Measurements from ENCODE around the gene S100A1.
"Not testable (repeated sequence)": the region's sequence is repeated elsewhere in the genome, so short reads cannot be mapped to it uniquely, and the experiment has no call there.

The S100A1 gene

DNA sequence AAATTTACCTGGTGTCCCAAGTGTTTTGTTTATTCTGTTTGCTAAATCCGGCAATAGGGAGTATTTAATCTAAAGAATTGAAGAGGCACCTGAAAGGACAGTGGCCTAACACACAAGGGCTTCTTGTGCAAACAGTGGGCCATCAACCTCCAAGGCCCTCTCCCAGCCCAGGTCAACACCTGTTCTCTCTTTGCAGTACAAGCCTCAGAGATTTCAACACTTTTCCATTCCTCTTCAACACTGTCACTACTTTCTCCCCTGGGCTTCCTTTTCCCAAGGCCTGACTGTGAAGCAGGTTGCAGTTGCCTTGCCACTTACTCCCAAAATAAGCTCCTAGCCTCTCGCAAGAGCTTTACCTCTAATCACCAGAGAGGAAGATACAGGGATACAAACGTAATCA is 27.1 kb downstream of the S100A1 start:
- no peak for DNase-seq (ENCODE audit: low read depth in 2 of 2)

DNA sequence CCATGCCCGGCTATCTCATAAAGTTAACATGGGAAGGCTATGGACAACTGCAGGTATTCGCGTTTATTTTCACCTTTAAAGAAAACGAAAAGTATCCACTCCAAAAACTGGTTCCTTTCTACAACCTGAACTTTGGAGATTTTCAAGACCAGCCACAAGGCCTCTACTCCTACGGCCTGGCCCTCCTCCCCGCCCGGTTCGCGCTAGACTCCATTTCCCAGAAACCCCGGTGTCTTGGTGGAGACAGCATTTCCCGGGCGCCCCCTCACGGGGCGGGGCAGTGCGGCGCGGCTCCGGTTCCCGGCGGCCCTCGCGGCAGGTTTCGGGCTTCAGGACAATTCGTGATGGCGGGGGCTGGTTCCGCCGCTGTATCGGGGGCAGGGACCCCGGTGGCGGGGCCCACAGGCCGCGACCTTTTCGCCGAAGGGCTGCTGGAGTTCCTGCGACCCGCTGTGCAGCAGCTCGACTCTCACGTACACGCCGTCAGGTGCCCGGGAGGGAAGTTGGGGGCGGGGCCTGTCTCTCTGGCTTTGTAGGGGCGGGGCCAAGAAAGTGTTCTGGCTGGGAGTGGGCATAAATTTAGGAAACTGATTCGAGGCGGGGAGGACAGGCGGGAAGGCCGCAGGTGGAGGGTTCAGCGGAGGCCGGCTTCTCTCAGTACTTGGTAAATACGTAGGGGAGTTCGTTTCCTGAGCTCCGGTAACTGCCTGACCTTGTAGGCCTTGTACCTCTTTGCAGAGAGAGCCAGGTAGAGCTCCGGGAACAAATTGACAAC is 30.4 kb downstream of the S100A1 start, which contains the start of gene SNAPIN:
Gene SNAPIN (plus strand): TSS at position 304 of the 775 bp plus-strand sequence. CDS start 41 bp downstream, at position 345.
- DNase-seq (ENCODE audit: low read depth in 2 of 2): peak; percentile 60 to 70

DNA sequence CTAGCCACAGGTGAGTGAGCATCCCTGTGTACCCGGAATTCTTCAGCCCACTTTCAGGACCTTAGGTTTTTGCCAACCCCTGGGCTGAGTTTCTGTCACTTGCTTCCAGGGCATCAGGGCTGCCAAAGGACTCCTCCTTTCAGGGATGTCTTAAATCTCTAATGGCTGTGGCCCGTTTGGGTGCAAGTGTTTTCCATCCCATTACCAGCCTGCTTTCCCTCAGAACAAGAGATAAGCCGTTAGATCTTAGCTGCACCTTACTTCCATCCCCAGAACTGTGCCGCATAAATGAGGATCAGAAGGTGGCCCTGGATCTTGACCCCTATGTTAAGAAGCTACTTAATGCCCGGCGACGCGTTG is 30.9 kb downstream of the S100A1 start:
- no peak for DNase-seq (ENCODE audit: low read depth in 2 of 2)

DNA sequence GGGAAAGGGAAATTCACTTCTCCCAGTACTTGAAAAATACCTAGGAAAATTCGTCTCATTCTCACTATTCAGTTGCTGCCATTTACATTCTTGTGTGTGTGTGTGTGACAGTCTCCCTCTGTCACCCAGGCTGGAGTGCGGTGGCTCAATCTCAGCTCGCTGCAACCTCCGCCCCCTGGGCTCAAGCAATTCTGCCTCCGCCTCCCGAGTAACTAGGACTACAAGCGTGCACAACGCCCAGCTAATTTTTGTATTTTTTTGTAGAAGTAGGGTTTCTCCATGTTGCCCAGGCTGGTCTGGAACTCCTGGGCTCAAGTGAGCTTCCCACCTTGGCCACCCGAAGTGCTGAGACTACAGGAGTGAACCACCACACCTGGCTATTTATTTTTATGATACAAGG is 31.4 kb downstream of the S100A1 start:
- no peak for DNase-seq (ENCODE audit: low read depth in 2 of 2)

DNA sequence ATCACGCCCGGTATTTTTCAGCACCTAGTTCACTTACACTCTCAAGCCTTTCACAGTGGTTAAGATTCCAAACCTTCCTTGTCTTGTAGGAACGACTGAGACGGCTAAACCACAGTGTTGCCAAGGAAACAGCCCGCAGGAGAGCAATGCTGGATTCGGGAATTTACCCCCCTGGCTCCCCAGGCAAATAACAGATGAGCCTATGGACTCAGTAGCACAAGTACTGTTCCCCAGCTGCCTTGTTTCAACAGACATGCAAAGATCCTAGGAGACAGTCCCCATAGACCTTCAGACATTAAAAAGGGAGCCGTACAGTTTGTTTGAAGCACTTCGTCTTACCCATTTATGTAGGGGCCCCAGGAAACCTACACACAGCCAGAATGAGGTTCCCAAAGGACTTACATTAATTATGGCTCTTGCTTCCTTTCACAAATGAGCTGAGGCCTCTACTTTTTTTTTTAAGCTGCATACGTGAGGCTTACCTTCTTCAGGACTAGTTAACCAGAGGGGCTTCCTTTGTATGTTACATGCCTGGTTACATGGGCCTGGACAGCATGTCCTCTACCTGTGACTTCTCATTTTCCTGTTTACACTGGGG is 33.0 kb downstream of the S100A1 start:
- DNase-seq (ENCODE audit: low read depth in 2 of 2): no peak

DNA sequence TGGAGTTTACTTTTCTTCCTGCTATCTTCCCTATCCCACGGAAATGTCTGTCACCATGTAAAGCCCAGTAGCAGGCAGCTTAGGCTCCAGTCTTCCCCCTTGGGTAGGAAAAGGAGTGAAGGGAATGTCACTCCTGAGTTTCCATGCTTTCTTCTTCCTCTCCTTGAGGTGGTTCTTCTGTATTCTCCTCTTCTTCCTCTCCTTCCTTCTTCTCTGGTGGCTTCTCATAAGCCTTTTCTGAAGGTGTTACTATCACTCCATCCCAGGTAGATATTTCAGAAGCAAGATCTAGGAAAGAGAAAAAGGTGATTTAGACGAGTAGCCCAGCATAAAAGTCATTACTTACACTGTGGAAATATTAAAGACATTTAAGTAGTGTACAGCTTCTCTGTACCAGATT is 34.0 kb downstream of the S100A1 start:
- no peak for DNase-seq (ENCODE audit: low read depth in 2 of 2)

DNA sequence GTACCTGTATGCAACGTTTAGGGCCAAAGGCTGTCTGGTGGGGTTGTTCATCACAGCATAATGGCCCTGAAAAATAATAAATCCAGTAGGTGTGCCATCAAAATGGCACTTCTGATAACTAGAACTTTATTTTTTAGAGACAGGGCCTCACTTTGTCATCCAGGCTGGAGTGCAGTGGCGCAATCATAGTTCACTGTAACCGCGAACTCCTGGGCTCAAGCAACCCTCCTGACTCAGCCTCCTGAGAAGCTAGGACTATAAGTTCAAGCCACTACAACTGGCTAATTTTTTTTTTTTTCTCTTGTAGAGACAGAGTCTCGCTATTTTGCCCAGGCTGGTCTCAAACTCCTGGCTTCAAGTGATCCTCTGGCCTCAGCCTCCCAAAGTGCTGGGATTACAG is 35.0 kb downstream of the S100A1 start:
- no peak for DNase-seq (ENCODE audit: low read depth in 2 of 2)

DNA sequence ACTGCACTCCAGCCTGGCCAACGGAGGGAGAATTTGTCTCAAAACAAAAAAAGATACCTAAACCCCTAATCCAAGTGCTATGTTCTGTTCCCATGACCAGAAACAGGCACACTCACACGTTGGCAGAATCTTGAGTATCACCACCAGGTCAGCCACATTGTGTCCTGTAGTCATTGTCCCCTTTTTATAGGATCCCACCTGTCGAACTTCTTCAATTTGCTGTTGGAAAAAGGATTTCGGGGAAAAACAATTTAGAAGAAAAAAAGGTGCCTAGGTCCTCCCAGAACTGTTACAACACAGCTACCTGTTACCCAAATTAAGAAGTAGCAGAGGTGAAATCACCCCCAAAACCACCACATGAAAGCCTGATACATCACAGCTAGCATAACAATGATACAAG is 39.2 kb downstream of the S100A1 start:
- DNase-seq (ENCODE audit: low read depth in 2 of 2): no peak

DNA sequence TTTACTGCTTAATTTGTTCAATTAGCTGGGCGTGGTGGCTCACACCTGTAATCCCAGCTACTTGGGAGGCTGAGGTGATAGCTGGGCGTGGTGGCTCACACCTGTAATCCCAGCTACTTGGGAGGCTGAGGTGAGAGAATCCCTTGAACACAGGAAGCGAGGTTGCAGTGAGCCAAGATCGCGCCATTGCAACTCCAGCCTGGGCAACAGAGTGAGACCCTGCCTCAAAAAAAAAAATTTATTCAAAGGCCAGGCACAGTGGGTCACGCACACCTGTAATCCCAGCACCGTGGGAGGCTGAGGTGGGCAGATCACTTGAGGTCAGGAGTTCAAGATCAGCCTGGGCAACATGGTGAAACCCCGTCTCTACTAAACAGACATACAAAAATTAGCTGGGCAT is 40.4 kb downstream of the S100A1 start:
- DNase-seq (ENCODE audit: low read depth in 2 of 2): not testable (repeated sequence)

DNA sequence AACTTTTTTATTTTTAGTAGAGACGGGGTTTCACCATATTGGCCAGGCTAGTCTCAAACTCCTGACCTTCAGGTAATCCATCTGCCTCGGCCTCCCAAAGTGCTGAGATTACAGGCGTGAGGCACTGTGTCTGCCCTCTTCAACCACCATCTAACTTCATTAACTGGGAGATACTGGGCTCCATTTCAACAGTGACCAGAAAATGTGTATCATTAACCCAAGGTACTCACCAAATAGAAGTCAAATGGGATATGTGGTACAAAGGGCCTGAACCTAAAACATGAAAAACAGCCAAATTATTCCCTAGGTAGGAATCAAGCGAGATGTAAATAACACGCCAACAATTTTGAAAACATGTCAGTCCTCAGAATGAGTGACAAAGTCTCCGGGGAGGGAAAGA is 41.4 kb downstream of the S100A1 start:
- DNase-seq (ENCODE audit: low read depth in 2 of 2): no peak

DNA sequence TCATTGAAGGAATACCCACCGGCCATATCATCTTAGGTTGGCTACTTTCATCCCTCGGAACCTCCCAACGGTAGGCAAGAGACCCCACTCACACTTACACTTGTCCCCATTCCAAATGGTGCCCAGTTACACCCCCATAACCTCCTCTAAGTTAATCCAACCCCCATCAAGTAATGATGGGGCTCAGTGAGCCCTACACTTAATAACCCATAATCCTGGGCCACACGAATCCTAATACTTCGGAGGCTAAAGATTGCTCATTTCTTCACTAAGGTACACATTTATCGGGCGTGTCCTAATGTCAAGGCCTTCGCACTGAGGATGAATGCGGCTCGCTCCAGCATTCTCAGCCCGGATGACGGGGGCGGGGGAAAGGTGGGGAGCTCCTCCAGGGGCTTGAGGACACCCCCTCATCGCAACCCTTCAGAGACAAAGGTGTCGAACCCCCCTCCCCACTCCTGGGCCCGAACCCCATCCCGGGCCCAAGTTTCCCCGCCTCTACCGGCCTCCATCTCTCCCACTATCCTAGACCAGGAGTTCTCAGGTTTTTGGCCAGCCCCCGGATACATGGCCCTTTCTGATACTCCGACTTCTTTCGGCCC is 42.1 kb downstream of the S100A1 start:
- no peak for DNase-seq (ENCODE audit: low read depth in 2 of 2)

DNA sequence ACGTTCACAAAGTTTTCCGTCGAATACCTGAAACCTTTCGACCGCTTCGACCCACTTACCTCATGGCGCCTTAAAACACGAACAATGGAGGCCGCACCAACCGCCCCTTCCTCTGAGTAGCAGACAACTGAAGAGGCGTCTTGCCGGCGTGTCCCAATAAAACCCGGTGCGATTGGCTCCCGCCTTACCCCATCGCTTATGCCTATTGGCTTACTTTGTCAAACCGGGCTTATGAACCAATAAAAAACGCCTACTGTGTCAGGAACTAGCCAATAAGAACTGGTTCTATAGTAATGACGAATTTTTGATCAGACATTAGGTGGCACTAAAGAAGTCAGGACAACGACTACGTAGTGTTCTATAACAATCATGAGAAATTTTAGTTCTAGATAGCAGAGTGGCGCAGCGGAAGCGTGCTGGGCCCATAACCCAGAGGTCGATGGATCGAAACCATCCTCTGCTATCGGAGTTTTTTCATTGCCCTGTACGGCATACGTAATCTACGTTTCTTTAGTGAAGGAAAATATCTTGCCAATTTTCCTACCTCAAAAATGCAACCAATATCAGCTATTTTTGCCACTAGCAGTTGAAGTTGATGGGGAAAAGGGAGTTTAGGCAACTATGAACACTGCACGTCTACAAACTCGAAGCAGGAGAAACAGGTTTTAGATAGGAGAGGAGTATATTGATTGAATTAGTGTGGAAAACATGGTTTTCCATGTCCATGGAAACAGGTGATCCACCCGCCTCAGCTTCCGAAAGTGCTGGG is 42.8 kb downstream of the S100A1 start, which contains the start of gene ILF2:
Gene ILF2 (minus strand): TSS at position 135 of the 769 bp plus-strand sequence. CDS start 71 bp downstream, at position 64.
- peak; percentile 99 for DNase-seq (ENCODE audit: low read depth in 2 of 2)

DNA sequence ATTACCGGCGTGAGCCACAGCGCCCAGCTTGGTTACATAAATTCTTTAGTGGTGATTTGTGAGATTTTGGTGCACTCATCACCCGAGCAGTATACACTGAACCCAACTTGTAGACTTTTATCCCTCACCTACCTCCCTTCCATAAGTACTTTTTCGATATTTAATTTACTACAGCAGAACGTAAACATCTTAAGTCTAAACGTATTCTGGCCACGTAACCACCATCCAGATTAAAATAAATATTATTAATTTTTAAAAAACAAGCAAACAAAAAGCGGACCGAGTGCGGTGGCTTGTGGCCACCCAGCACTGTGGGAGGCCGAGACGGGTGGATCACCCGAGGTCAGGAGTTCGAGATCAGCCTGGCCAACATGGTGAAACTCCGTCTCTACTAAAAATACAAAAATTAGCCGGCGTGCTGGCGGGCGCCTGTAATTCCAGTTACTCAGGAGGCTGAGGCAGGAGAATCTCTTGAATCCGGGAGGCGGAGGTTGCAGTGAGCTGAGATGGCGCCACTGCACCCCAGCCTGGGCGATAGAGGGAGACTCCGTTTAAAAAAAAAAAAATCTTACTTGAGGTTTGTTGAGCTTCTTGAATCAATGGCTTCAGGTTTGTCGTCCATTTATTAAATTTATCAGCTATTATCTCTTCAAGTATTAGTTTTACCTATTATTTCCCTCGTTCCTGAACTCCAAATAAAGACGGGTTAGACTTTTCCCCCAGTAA is 43.6 kb downstream of the S100A1 start:
- DNase-seq (ENCODE audit: low read depth in 2 of 2): not testable (repeated sequence)

DNA sequence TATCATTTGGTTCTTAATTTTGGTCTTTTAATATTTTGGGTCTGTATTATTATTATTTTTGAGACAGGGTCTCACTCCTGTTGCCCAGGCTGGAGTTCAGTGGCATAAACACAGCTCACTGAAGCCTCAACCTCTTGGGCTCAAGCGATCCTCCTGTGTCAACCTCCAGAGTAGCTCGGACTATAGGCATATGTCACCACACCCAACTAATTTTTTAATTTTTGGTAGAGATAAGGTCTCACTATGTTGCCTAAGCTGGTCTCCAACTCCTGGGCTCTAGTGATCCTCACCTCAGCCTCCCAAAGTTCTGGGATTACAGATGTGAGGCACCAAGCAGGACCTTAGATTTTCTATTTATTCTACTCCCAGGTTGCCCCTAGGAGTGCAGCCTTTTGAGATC is 45.3 kb downstream of the S100A1 start:
- DNase-seq (ENCODE audit: low read depth in 2 of 2): no peak

DNA sequence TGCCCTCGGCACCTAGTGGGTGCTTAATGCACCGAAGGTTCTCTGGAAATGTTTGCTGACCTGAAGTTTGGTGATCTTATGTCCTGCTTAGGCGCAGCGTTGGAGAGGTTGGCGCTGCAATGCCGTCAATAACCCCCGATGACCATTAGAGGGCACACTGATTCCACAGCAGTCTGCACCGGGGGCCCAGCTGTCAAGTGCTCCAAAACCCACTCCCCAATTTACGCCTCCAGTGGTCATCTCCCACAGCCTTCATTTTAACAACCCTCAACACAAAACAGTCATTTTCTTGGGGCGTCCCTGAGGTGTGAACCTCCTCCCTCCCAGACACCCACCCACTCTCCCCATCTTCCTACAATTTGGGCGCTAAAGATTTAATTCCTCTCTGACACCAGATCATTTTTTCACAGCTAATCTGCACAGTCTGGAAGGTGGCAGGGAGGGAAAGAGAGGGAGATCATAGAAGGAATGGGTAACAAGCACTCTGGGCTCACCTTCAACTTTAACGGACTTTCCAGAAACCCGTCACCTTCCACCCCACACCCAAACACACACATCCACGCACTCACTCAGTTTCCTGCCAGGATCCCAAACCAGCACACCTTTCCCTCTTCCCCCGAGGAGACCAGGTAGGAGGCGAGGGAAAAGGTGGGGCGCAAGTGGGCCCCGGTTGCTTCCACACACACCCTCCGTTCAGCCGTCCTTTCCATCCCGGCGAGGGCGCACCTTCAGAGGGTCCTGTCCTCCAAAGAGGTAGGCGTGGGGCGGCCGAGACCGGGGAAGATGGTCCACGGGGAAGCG is 49.7 kb downstream of the S100A1 start:
- no peak for DNase-seq (ENCODE audit: low read depth in 2 of 2)

DNA sequence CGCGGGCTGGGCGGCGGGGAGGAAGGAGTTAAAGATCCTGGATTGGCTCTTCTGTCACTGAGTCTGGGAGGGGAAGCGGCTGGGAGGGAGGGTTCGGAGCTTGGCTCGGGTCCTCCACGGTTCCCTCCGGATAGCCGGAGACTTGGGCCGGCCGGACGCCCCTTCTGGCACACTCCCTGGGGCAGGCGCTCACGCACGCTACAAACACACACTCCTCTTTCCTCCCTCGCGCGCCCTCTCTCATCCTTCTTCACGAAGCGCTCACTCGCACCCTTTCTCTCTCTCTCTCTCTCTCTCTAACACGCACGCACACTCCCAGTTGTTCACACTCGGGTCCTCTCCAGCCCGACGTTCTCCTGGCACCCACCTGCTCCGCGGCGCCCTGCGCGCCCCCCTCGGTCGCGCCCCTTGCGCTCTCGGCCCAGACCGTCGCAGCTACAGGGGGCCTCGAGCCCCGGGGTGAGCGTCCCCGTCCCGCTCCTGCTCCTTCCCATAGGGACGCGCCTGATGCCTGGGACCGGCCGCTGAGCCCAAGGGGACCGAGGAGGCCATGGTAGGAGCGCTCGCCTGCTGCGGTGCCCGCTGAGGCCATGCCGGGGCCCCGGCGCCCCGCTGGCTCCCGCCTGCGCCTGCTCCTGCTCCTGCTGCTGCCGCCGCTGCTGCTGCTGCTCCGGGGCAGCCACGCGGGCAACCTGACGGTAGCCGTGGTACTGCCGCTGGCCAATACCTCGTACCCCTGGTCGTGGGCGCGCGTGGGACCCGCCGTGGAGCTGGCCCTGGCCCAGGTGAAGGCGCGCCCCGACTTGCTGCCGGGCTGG is 50.5 kb downstream of the S100A1 start, which contains the start of gene NPR1:
Gene NPR1 (plus strand): TSS at position 170 of the 818 bp plus-strand sequence. CDS start 421 bp downstream, at position 591.
- DNase-seq (ENCODE audit: low read depth in 2 of 2): no peak

DNA sequence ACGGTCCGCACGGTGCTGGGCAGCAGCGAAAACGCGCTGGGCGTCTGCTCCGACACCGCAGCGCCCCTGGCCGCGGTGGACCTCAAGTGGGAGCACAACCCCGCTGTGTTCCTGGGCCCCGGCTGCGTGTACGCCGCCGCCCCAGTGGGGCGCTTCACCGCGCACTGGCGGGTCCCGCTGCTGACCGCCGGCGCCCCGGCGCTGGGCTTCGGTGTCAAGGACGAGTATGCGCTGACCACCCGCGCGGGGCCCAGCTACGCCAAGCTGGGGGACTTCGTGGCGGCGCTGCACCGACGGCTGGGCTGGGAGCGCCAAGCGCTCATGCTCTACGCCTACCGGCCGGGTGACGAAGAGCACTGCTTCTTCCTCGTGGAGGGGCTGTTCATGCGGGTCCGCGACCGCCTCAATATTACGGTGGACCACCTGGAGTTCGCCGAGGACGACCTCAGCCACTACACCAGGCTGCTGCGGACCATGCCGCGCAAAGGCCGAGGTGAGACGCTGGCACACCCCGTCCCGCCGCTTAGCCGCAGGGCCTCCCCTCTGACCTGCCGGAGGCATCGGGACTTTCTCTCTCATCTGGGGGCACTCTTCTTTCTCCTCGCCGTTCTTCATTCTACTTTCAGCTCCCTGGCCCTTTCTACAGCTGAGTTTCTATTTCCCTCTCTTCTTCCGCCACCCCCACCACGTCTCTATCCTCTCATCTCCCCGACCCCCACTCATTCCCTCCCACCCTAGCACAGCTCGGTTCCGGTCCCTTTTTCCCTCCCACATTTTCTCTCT is 51.3 kb downstream of the S100A1 start:
- DNase-seq (ENCODE audit: low read depth in 2 of 2): no peak

DNA sequence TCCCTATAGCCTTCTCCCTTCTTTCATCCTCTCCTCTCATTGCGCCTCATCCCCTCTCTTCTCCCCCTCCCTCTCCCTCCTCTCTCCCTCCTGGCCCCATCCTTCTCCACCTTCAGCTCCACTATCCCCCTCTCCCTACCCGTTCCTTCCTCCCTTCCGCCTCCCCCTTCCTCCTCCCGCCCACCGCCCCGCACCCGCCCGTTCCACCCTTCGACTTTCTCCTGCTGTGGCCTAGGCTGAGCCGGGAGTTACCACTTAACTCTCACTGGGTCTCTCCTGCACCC is 51.8 kb downstream of the S100A1 start:
- DNase-seq (ENCODE audit: low read depth in 2 of 2): no peak
